Skeletal muscle satellite cell (primary cell): ENCODE results near the gene FHIT.

Experiments
- H3K27me3 ChIP-seq: 2 replicates; pipeline ENCODE4 v1.7.0; 2013; ENCODE audit warnings: low read length; ENCODE audit not compliant: control insufficient read depth, insufficient read depth
- H3K36me3 ChIP-seq: 2 replicates; pipeline ENCODE4 v1.7.0; 2013; ENCODE audit warnings: mild to moderate bottlenecking, control low read depth, low read length; ENCODE audit not compliant: insufficient read depth
- H3K4me1 ChIP-seq: 2 replicates; pipeline ENCODE4 v1.7.0; 2013; ENCODE audit warnings: low read length; ENCODE audit not compliant: control insufficient read depth, insufficient read depth
- H3K4me2 ChIP-seq: 2 replicates; pipeline ENCODE4 v1.7.0; 2013; ENCODE audit warnings: mild to moderate bottlenecking, low read length
- H3K4me3 ChIP-seq: 2 replicates; pipeline ENCODE4 v1.7.0; 2013; ENCODE audit warnings: low read length
- H3K9ac ChIP-seq: 2 replicates; pipeline ENCODE4 v1.7.0; 2013; ENCODE audit warnings: mild to moderate bottlenecking, low read depth, low read length, moderate library complexity
- H3K9me3 ChIP-seq: replicated peaks from 2 replicates; pipeline ENCODE4 v1.7.0; 2013; ENCODE audit warnings: mild to moderate bottlenecking, control low read depth, low read length

The FHIT gene

DNA sequence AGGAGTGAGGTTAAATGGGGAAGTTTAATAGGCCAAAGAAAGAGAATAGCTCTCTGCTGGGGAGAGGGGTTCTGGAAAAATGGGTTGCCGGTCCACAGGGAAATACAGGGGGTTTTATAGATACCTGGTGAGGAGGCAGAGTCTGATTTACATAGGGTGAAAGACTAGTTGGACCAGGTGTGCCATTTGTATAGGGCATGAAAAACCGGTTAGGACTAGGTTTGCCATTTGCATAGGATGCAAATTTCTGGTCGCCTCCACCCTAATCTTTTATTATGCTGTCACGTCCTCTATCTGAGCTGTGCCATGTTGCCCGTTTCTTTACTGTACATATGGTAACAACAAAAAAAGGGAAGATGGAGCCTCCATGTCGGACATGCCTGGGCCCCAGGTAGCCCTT lies 960.1 kb downstream of the FHIT start:
- H3K27me3 ChIP-seq: no peaks in the 10 kb centered on the region
- peaks cover 10% of the 10 kb centered on the region for H3K4me1 ChIP-seq
- no peak overlapping the region for H3K4me2 ChIP-seq
- H3K4me3 ChIP-seq: no peak overlapping the region
- no peaks in the 10 kb centered on the region for H3K36me3 ChIP-seq
- no peaks in the 10 kb centered on the region for H3K9me3 ChIP-seq
- H3K9ac ChIP-seq: no peak overlapping the region

DNA sequence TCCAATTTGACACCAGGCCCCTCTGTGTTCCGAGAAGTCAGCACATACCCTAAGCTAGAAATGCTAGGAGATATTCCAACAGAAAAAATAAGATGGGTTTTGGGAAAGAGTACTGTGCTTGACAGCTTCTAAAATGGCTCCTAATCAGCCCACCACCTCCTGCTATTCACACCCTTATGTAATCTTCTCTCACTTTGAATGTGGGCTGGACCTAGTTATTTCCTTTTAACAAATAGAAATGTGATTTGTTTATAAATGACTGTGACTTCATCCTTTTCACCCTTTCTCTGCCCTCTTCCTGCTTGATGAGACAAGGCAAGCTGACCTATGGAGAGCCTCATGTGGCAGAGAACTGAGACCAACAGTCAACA lies 961.1 kb downstream of the FHIT start:
- no peaks in the 10 kb centered on the region for H3K27me3 ChIP-seq
- no peak overlapping the region for H3K4me3 ChIP-seq
- no peaks in the 10 kb centered on the region for H3K36me3 ChIP-seq
- peaks cover 10% of the 10 kb centered on the region for H3K4me1 ChIP-seq
- no peak overlapping the region for H3K9ac ChIP-seq
- no peaks in the 10 kb centered on the region for H3K9me3 ChIP-seq
- H3K4me2 ChIP-seq: no peak overlapping the region

GRCh38 chr3:60289341-60290121 lies 961.7 kb downstream of the FHIT start:
- no peak overlapping the region for H3K4me3 ChIP-seq
- H3K9ac ChIP-seq: no peak overlapping the region
- no peaks in the 10 kb centered on the region for H3K27me3 ChIP-seq
- no peak overlapping the region for H3K4me2 ChIP-seq
- H3K9me3 ChIP-seq: no peaks in the 10 kb centered on the region
- no peaks in the 10 kb centered on the region for H3K36me3 ChIP-seq
- peaks cover 7% of the 10 kb centered on the region for H3K4me1 ChIP-seq

- no peaks in the 10 kb centered on the region for H3K27me3 ChIP-seq
- no peak overlapping the region for H3K9ac ChIP-seq
- no peak overlapping the region for H3K4me3 ChIP-seq
- H3K36me3 ChIP-seq: no peaks in the 10 kb centered on the region
- no peaks in the 10 kb centered on the region for H3K9me3 ChIP-seq
- no peak overlapping the region for H3K4me2 ChIP-seq
- no peaks in the 10 kb centered on the region for H3K4me1 ChIP-seq
Observed at GRCh38 chr3:60282866-60283265, 968.4 kb downstream of the FHIT start.

DNA sequence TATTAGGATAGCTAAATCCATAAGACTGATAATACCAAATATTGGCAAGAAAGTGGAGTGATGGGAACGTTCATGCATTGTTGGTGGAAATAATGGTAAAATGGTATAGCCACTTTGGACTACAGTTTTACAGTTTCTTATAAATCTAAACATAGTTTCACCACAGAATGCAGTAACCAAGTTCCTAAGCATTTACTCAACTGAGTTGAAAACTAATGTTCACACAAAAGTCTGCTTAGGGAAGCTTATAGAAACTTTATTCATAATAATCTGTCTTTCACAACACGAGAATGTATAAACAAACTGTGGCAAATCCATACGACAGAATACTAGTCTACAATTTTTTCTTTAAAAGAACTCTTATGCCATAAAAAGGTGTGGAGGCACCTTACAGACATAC lies 969.3 kb downstream of the FHIT start:
- H3K4me1 ChIP-seq: no peaks in the 10 kb centered on the region
- no peaks in the 10 kb centered on the region for H3K36me3 ChIP-seq
- H3K9me3 ChIP-seq: no peaks in the 10 kb centered on the region
- H3K27me3 ChIP-seq: no peaks in the 10 kb centered on the region
- H3K4me2 ChIP-seq: no peak overlapping the region
- no peak overlapping the region for H3K9ac ChIP-seq
- no peak overlapping the region for H3K4me3 ChIP-seq

DNA sequence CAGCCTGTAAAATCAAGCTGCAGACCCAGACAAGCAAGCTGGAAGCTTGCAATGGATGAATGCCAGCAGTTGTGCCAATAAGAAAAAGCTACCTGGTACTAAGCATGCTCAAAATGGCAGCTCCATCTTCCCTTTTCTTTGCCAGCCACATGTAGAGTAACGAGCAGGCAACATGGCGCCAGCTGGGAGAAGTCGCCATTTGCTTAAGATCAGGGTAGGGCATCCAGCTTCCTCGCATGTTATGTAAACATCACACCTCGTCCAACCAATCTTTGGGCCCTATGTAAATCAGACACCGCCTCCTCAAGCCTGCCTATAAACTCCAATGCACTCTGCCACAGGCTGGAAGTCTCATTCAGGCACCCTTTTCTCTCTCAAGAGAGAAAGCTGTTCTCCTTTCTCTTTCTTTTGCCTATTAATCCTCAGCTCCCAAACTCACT lies 973.9 kb downstream of the FHIT start:
- Histone ChIP-seq H3K4me3 (no peak overlapping the region), H3K4me1 (no peaks in the 10 kb centered on the region), H3K27me3 (no peaks in the 10 kb centered on the region), H3K9me3 (no peaks in the 10 kb centered on the region), H3K4me2 (no peak overlapping the region), H3K36me3 (no peaks in the 10 kb centered on the region), H3K9ac (no peak overlapping the region)

DNA sequence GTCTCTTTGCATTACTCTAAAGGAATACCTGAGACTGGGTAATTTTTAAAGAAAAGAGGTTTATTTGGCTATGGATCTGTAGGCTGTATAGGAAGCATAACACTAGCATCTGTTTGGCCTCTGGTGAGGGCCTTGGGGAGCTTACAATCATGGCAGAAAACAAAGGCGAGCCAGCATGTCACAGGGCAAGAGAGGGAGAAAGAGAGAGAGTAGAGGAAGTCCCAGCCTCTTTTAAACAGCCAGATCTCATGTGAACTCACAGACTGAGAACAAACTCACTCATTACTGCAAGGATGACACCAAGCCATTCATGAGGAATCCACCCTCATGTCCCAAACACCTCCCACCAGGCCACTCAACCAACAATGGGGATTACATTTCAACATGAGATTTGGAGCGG lies 974.6 kb downstream of the FHIT start:
- Histone ChIP-seq H3K4me3 (no peak overlapping the region), H3K27me3 (no peaks in the 10 kb centered on the region), H3K4me2 (no peak overlapping the region), H3K4me1 (no peaks in the 10 kb centered on the region), H3K9me3 (no peaks in the 10 kb centered on the region), H3K9ac (no peak overlapping the region), H3K36me3 (no peaks in the 10 kb centered on the region)

- Histone ChIP-seq H3K27me3 (no peaks in the 10 kb centered on the region), H3K36me3 (no peaks in the 10 kb centered on the region), H3K4me3 (no peak overlapping the region), H3K4me1 (no peaks in the 10 kb centered on the region), H3K9me3 (no peaks in the 10 kb centered on the region), H3K4me2 (no peak overlapping the region), H3K9ac (no peak overlapping the region)
Observed at GRCh38 chr3:60274646-60275045, 976.6 kb downstream of the FHIT start.

DNA sequence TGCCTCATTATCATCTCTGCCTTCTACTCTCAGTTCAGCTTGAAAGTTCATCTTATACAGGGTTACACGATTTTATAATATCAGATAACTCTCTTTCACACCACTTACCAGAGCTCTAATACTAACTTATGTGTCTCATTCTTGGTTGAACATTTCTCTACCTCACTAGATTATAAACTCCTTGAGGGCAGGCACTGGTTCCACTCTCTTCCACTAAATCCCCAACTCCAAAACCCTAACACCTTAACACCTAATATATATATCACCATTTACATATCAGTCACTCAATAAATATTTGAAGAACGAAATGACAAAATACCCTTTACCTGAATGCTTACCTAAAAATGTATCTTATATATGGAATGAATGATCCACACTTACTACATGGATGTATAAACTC lies 977.2 kb downstream of the FHIT start:
- H3K4me2 ChIP-seq: no peak overlapping the region
- H3K4me1 ChIP-seq: no peaks in the 10 kb centered on the region
- H3K9me3 ChIP-seq: no peaks in the 10 kb centered on the region

GRCh38 chr3:60269829-60270266 lies 981.4 kb downstream of the FHIT start:
- H3K9ac ChIP-seq: no peak overlapping the region
- H3K4me1 ChIP-seq: no peaks in the 10 kb centered on the region
- no peak overlapping the region for H3K4me3 ChIP-seq
- H3K36me3 ChIP-seq: no peaks in the 10 kb centered on the region
- no peak overlapping the region for H3K4me2 ChIP-seq
- no peaks in the 10 kb centered on the region for H3K27me3 ChIP-seq
- no peaks in the 10 kb centered on the region for H3K9me3 ChIP-seq

More for the DNA sequence above, 977.2 kb downstream of the FHIT start:
- no peak overlapping the region for H3K4me3 ChIP-seq
- H3K27me3 ChIP-seq: no peaks in the 10 kb centered on the region
- H3K36me3 ChIP-seq: no peaks in the 10 kb centered on the region
- no peak overlapping the region for H3K9ac ChIP-seq

GRCh38 chr3:60269377-60269776 lies 981.9 kb downstream of the FHIT start:
- Histone ChIP-seq H3K4me2 (no peak overlapping the region), H3K9me3 (no peaks in the 10 kb centered on the region), H3K27me3 (no peaks in the 10 kb centered on the region), H3K36me3 (no peaks in the 10 kb centered on the region), H3K4me3 (no peak overlapping the region), H3K9ac (no peak overlapping the region), H3K4me1 (no peaks in the 10 kb centered on the region)

- Histone ChIP-seq H3K4me3 (no peak overlapping the region), H3K9ac (no peak overlapping the region), H3K36me3 (no peaks in the 10 kb centered on the region), H3K27me3 (no peaks in the 10 kb centered on the region), H3K4me2 (no peak overlapping the region), H3K4me1 (no peaks in the 10 kb centered on the region), H3K9me3 (no peaks in the 10 kb centered on the region)
Observed at GRCh38 chr3:60268123-60268522, 983.1 kb downstream of the FHIT start.
